Epithelial cell of prostate (primary cell): ENCODE results near the gene S100P.
"Not testable (repeated sequence)": the region's sequence is repeated elsewhere in the genome, so short reads cannot be mapped to it uniquely, and the experiment has no call there.

Source experiments
- DNase-seq: peaks from one replicate; pipeline ENCODE4 v3.0.0-alpha.2; 2011; ENCODE audit warnings: low read depth, low spot score
- H3K27ac ChIP-seq: fragments of 450-650 bp; 2 replicates; pipeline ENCODE4 v1.5.1; 2017; ENCODE audit warnings: mild to moderate bottlenecking

The S100P gene

GRCh38 chr4:6719611-6720179 is 26.0 kb downstream of the S100P start:
- no peak for DNase-seq
- H3K27ac ChIP-seq: no peak overlapping the region

- DNase-seq: no peak
- no peak overlapping the region for H3K27ac ChIP-seq
Observed at GRCh38 chr4:6720202-6720699, 26.6 kb downstream of the S100P start.

GRCh38 chr4:6721121-6721520 is 27.4 kb downstream of the S100P start:
- no peak overlapping the region for H3K27ac ChIP-seq
- DNase-seq: no peak

GRCh38 chr4:6722891-6723290 is 29.2 kb downstream of the S100P start:
- DNase-seq: no peak
- no peak overlapping the region for H3K27ac ChIP-seq

- no peak for DNase-seq
- H3K27ac ChIP-seq: no peak overlapping the region
Observed at GRCh38 chr4:6723851-6724250, 30.2 kb downstream of the S100P start.

GRCh38 chr4:6724421-6725111 is 30.9 kb downstream of the S100P start:
- no peak overlapping the region for H3K27ac ChIP-seq
- no peak for DNase-seq

- H3K27ac ChIP-seq, DNase-seq: not testable (repeated sequence)
Observed at GRCh38 chr4:6725427-6725961, 31.8 kb downstream of the S100P start.

GRCh38 chr4:6727081-6727942 is 33.6 kb downstream of the S100P start:
- no peak overlapping the region for H3K27ac ChIP-seq

GRCh38 chr4:6727943-6728250 is 34.2 kb downstream of the S100P start:
- H3K27ac ChIP-seq: no peak overlapping the region
- no peak for DNase-seq

More at GRCh38 chr4:6727081-6727942, 33.6 kb downstream of the S100P start:
- no peak for DNase-seq

GRCh38 chr4:6728320-6729029 is 34.8 kb downstream of the S100P start:
- DNase-seq: no peak
- H3K27ac ChIP-seq: no peak overlapping the region

GRCh38 chr4:6730603-6731317 is 37.1 kb downstream of the S100P start:
- no peak for DNase-seq
- H3K27ac ChIP-seq: no peak overlapping the region

- no peak for DNase-seq
- H3K27ac ChIP-seq: no peak overlapping the region
Observed at GRCh38 chr4:6731318-6731675, 37.6 kb downstream of the S100P start.

- no peak for DNase-seq
- H3K27ac ChIP-seq: no peak overlapping the region
Observed at GRCh38 chr4:6731780-6732179, 38.1 kb downstream of the S100P start.

- DNase-seq: peak; percentile 56
- H3K27ac ChIP-seq: peak overlapping the region; percentile 26
Observed at GRCh38 chr4:6732441-6733357, 39.0 kb downstream of the S100P start.

GRCh38 chr4:6733358-6734164 is 39.9 kb downstream of the S100P start:
- H3K27ac ChIP-seq: no peak overlapping the region

GRCh38 chr4:6734165-6734786 is 40.6 kb downstream of the S100P start:
- no peak for DNase-seq
- H3K27ac ChIP-seq: no peak overlapping the region

More at GRCh38 chr4:6733358-6734164, 39.9 kb downstream of the S100P start:
- no peak for DNase-seq

GRCh38 chr4:6739920-6740319 is 46.2 kb downstream of the S100P start:
- no peak overlapping the region for H3K27ac ChIP-seq
- DNase-seq: no peak
